ENCODE results near the gene C3orf18. TPM values are rescaled to one million over a fixed set of nuclear protein-coding genes. Genes with fewer than 3 reads are reported as not detected.

Gene C3orf18
- polyA plus RNA-seq, 1 donor: 23.5 TPM

GRCh38 chr3:50549226-50549625, 18.3 kb downstream of the C3orf18 start:
- DNase-seq: no peak

- no peak for DNase-seq
Measured at GRCh38 chr3:50545781-50546180, 21.8 kb downstream of the C3orf18 start.

GRCh38 chr3:50542177-50543034, 25.1 kb downstream of the C3orf18 start:
- DNase-seq: peak; percentile 71

DNA sequence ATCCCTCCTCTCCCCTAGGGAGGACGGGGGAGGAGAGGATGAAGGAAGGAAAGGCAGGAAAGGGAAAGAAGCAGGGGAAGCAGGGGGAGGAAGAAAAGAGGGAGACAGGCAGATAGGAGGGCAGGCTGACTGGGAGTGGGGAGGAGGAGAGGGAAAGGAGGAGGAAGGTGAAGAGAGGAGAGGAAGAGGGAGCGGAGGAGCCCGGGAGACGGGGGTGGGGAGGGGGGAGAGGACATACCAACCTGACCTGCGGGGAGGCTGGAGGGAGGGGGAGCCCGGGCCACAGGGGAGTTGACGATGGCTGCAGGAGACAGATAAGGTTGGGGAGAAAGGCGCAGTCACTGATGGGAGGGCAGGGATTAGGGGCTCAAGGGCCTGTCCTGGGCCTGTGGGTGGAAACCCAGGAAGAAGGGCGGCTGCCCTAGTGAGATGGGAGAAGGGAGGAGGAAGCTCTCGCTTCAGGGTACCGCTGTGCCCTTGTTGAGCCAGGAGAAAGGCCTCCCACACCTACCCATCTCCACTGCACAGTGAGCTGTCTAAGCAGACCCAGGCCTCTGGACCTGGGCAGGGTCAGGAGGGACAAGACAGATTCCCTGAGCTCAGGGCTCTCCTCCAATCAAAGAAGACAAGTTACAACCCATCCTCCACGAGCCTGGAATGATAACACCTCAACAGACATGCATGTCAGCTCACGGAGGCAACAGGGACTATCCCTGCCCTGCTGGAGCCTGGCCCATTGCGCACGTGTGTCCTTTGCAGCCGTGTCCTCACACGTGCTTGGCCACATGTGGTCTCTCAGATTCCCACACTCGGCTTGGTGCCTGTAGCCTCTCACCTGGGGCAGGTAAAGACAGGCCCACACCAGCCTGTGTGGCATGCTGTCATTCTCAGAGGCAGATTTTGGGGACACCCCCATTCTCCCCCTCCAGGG, 27.9 kb downstream of the C3orf18 start:
- DNase-seq: no peak

DNA sequence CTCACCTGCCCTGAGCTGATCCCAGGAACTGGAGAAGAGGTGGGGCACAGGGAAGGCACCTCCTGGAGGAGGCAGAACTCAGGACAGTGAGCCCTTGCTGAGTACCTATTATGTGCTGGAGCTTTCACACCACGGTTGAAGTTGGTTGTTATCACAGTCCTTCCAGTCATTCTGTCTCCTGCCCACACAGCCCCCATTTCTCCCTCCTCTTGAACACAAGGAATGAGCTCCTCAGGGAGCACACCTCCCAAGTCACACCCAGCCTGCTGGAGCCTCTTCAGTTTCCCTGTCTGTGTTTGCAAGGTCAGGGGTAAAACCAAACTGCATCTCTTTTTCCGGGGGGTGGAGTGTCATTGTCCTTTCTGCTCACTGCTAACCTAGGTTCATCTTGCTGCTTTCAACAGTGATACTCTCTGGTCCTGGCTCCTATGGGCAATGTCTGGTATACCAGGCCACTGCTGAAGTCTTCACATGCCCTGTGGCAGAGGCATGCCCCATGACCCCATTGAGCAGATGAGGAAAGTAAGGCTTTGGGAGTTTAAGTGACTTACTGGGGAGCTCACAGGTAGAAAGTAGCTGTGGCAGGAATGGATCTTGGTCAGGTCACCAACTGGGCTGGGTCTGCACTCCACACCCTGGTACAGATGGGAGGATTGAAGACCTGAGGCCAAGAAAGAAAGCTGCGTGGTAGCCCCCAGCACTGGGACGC, 30.0 kb downstream of the C3orf18 start:
- DNase-seq: no peak

DNA sequence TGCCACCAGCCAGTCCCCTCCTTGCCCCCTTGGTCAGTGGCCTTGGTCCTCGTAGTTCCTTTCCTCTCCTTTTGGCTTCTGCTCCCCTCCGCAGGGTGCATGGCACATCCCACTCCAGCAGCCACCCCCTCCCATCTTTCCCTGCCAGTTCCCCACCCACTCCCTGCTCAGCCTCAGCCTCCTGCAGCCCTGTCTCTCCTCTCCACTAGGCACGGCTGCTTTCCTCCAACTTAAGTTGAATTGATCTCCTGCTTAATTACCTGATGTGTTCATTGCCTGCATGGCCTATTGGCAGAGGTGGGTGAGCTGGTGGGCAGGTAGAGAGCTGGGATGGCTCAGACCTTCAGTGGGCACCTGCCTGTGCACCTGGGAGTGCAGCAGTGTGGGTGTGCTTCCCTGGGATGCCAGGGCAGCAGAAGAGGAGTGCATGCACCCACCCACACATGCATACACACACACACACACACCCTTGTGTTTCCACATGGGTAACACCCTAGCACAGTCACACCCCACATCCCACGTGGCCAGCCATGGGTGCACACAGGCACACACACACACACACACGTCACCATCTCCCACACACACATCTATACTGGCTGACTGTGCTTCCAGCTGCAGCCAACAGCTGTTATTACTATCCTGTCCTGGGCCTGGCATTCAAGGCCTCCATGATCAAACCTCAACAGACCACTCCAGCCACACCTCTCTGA, 30.9 kb downstream of the C3orf18 start:
- DNase-seq: no peak

GRCh38 chr3:50534681-50535330, 32.7 kb downstream of the C3orf18 start:
- DNase-seq: no peak

GRCh38 chr3:50533807-50534461, 33.6 kb downstream of the C3orf18 start:
- DNase-seq: no peak

DNA sequence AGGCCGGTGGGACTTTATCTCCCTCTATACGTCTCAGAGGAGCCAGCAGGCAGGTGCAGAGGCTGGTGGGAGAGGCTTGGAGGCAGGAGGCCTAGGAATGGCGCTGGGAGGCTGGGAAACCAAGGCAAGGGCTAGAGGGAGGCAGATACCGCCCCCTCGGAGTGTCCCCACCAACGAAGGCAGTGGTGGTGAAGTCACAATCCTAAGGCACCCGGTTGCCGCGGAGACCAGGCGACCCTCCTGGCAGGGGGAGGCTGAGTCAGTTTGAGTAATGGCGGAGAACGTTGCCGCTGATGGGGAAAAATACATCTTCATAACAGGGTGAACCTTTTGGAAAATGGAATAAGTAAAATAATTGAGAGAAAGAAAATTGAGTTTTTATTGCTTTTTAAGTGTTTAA, 34.2 kb downstream of the C3orf18 start:
- DNase-seq: no peak

DNA sequence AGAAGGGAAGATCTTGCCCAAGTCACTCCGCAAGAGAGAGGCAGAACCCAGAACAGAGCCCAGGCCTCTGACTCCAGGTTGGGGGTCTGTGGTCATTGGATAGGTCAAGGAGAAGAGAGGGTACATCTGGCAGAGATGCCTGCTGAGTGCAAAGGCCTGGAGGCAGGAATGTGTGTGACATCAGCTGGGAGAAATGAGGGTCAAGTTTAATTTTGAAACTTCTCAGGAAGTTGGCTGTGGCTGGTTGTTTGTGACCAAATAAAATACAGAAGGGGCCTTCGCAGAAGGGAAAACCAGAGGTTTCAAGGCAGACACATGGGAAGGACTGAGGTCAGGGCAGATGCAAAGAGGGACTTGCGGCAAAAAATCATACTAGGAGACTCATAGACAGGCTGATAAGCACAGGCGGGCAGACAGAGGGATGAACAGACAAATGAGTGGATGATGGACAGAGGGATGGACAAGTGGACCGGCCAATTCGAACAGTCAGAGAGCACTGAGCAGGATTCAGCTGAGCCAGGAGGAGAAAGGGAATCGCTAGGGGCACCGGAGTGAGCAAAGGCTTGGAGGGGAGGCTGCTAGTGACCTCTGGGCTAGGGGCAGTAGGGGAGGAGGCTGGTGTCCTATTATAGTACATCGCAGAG, 35.4 kb downstream of the C3orf18 start:
- DNase-seq: no peak

- no peak for DNase-seq
Measured at GRCh38 chr3:50531201-50531600, 36.3 kb downstream of the C3orf18 start.

DNA sequence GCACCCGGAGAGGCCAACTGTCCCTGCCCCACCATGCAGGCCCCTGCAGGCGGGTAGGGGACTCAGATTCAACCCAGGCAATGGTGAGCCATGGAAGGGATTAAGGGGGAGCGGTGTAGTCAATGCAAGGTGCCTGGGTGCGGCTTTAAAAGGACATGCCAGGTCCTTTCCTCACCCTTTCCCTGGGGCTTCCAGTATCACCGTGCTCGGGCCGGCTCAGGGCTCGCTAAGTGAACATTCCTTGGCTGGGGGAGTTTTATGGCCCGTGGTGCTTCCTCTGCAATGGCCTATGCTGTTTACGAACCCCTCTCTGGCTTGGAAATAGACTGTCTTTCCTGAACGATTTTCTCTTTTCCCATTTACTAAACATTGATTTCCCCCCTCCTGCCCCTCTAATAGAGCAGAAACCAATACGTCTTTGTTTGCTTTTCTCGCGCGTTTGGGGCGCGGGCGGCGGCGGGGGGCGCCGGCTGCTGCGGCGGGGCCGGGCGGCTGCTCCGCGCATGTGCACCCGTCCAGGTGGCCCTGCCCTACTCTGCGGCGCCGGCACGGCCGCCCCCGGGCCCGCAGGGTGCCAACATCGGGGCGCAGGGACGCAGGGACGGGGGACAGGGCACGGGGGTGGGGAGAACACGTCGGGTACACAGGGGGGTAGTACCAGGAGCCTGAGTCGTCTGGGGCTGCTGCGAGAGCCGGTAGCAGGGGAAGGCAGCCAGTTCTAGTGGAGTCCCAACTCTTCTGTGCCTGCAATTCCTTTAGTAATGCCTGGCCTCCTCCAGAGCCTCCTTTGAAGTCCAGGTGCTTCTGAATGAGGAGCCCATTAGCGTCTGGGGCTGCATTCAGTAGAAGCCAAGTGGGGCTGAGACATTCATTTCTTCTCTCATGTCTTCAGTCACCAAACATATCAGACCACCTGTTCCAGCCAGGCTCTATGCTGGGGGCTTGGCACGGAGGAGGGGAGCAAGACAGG, 37.3 kb downstream of the C3orf18 start:
- DNase-seq: no peak

GRCh38 chr3:50525987-50526386, 41.6 kb downstream of the C3orf18 start:
- DNase-seq: no peak

DNA sequence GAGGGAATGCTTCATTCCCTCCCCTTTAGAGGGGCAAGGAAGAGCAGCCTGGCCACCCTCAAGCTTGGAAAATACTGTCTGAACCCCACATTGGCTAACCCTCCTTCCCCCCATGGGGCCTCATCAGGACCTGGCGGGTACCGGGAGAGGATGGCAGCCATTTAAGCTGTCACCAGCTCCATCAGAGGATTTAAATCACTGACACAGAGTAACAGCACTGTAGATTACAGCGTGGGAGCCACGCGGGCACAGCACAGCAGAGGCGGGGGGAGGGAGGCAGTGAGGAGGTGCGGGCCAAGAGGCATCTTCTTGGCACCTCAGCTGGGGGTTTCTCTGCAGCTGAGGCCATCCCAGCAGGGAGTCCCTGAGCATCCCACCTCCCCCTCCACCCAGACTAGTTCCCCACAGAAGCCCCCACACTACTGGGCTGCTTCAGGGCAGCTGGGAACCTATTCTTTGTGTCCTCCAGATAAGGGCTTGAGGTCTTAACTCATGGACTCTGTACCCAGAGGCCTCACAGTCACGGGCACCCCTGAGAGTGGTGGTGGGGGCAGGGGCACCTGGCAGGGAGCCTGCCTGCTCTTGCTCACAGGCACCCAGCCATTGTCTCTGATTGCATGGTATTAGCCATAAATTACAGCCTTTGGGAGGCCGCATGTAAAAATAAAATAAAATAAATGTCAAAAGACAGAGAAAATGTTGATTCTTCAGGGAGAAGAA, 42.2 kb downstream of the C3orf18 start:
- DNase-seq: no peak

GRCh38 chr3:50524746-50525145, 42.8 kb downstream of the C3orf18 start:
- no peak for DNase-seq

DNA sequence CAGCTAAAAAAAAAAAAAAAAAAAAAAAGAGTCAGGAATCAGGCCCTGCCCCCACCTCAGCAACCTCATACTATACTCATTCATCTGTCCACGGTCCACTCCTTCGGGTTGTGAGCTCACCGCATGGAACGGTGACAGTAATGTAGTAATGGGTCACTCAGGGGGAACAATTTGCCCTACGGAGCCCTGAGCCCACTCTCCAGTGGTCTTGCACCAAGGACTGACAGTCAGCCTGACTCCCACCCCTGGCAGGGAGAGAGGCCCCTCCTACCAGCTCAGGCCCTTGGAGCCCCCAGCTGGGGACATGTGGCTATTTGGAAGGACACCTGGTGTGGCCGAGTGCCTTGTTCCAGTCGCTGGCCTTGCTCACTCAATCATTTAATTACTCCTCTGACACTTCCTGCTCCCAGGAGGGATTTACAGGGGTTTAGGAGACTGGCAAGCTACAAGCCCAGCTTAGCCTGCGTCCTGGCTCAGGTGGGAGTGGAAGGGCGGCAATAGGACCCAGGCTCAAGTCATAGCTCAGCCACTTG, 44.2 kb downstream of the C3orf18 start:
- no peak for DNase-seq

- DNase-seq: no peak
Measured at GRCh38 chr3:50521572-50521971, 46.0 kb downstream of the C3orf18 start.

- DNase-seq: no peak
Measured at GRCh38 chr3:50520849-50521248, 46.7 kb downstream of the C3orf18 start.

Data from hindlimb muscle (tissue), 1 donor.